ENCODE measurements around the gene BSND. TPM values are rescaled to one million over a fixed set of nuclear protein-coding genes. Genes with fewer than 3 reads are reported as not detected.

Gene BSND
- total RNA-seq, 1 experiment from 2014 or later, result not detected

DNA sequence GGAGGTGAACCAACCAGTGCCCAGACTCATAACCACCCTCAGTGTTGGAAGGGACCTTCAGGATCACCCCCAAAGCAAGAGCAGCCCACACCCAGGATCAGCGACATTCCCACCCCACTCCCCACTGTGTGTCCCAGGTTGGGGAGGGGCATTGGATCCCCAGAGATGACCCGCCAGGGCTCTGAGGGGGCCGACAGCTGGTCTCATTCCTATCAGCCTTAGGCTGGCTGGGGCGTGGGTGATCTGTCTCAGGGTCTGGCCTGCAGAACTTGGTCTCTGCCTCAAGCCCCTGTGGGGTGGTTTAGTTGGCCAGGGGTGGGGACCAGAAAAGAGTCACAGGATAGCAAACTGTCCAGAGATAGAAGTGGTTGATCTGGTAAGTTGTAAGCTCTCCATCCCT lies 7.8 kb upstream of the BSND start:
- DNase-seq (ENCODE audit: low read depth), result no peak

DNA sequence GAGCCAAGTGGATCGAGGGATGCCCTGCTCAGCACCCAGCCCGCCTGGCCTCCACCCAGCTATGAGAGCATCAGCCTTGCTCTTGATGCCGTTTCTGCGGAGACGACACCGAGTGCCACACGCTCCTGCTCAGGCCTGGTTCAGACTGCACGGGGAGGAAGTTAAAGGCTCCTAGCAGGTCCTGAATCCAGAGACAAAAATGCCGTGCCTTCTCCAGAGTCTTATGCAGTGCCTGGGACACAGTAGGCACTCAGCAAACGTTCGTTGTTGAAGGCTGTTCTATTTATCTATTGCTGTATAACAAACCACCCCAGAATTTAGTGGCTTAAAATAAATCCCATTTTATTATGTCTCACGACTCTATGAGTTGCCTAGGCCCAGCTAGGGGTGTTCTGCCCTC lies 6.8 kb upstream of the BSND start:
- DNase-seq (ENCODE audit: low read depth), result no peak

DNA sequence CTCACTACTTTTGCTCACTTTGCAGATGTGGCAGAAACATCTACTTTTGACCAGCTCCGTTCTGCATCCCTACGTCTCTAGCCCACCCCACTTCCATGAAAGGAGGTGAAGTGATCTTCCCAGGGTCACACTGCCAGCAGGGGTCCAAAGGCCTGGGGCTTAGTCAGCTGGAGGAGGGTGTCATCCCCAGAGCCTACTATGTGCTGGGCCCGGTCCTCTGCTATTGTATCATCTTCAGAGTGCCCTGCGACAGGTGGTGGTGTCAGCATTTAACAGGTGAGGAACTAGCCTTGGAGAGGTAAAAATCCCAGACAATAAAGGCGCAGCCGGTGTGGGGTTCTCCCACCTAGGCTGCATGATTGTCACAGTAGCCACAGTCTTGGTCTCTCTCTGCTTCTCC lies 5.6 kb upstream of the BSND start:
- no peak for DNase-seq (ENCODE audit: low read depth)

DNA sequence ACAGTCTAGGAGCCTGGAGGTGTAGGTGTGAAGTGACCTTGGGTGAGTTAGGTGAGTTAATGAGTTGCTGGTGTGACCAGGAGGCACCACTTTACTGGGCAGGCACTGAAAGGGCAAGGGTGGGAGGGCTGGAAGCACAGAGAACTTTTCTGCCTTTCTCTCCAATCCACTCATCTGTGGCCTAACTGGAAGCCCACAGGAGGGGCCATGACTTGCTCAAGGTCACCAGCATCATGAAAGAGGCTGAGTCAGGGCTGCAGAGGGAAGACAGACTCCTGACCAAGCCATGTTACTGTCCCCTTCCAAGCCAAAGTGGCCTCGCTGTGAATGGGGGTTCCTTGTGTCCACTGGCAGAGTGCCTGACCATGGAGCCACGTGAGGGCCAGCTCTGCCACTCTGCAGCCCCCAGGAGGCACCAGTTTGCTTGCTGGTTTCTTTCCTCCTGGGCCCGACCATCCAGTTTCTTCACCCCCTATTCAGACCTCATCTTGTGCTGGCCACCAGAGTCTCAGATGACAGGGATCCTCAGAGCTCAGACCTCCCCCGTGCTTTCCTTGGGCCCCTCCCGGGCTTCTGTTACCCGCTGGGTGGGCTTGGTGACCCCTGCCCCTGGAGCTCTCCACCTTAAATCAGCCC lies 4.3 kb upstream of the BSND start:
- DNase-seq (ENCODE audit: low read depth), result no peak

GRCh38 chr1:54995013-54995760 lies 3.5 kb upstream of the BSND start:
- no peak for DNase-seq (ENCODE audit: low read depth)

- DNase-seq (ENCODE audit: low read depth), result no peak
Measured at GRCh38 chr1:54995835-54996234, 2.9 kb upstream of the BSND start.

DNA sequence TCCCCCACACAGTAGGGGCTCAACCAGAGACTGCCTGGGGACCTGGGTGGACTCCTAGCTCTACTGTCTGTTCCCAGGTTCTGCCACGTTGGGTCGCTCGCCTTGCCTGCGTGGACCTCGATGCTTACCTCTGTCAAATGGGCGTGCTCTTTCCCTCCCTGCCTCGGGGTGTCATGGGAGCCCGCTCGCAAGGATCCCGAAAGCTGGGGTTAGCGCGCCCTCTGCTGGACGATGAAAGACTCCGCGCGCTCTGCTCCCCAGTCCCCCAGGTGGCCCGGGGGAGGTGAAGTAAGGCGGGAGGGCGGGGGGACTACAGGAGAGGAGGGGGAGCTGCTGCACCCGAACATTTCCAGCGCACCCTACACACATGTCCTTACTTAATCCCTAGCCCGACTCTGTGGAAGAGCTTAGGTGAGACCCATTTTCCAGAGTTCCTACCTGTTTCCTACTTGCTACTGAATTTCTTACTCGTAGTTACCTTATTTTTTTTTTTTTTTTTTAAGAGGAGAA lies 2.3 kb upstream of the BSND start:
- peak; percentile 55 for DNase-seq (ENCODE audit: low read depth)

DNA sequence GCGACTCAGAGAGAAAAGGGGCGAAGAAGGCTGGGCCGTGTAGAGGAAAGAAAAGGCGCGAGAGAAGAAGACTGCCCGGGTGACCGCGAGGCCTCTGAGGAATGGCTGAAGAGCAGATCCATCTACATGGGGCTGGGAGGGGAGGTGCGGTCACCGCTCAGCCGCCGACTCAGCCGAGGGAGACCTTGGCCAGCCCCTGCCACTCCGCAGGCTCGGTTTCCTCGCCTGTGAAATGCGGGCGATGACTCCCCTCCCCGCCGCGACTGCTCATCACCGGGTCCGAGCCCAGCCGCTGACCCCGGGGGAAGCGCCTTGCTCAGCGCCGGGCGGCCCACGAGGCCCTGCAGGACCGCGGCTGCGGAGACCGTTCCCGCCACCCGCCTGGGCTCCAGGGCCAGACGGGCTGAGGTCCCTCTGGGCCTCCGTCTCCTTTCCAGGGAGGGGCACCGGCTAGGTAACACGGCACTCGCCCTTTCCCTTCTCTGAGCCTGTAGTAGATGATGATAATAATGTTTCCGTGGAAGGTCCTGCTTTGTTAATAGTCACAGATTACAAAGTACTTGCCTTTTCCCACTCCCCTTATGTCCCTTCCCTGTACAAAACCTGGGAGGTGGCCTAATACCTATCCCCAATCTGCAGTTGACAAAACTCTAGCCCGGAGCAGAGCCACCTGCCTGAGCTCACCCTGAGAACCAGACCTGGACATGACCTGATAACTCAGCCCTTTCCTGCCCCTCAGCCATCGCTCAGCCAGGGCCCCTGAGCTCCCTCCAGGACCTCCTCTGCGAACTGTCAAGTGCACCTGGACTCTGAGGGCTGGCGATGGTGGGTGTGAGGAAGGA lies 1.6 kb upstream of the BSND start:
- no peak for DNase-seq (ENCODE audit: low read depth)

- no peak for DNase-seq (ENCODE audit: low read depth)
Measured at GRCh38 chr1:54997711-54997986, 1.1 kb upstream of the BSND start.

- DNase-seq (ENCODE audit: low read depth), result no peak
Measured at GRCh38 chr1:54998100-54998499, 633 bp upstream of the BSND start.

DNA sequence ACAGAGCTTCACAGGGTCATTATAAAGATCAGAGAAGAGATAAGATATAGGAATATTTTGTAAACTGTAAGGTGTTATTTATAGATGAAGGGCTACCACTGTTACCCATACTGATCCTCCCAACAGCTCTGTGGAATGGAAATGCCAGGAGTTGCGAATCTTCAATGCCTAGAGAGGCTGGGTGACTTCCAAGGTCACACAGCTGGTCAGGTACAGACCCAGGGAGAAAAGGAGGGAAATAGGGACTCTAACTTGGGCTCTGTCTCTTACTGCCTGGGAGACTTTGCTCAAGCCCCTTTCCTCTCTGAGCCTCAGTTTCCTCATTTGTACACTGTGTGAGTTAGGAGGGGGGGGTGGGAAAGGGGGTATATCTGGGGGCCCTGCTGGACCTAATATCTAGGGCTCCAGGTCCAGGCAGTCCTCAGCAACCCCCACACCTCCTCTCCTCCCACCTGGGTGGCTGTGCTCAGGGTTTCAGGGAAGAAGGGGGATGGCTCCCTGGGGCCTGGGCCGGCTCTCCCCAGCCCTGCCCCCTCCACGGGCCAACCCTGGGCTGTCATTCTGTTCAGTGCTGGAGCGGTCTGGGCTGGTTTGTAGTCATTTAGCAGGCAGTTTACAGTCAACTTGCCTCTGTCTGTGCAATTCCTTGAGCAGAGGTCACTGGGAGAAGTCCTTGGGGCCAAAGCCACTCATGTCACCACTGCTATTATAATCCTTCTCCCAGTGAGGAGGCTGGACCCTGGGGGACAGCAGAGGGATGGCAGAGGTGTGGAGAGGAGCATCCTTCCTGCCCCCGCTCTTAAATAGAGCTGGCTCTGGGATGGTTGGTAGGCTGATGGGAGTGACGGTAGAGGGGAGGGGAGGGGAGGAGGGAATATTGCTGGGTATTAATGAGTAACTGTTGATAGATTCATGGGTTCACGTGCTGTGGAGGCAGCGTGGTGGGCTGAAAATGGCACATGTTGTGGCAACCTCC lies 1.7 kb downstream of the BSND start:
- no peak for DNase-seq (ENCODE audit: low read depth)

DNA sequence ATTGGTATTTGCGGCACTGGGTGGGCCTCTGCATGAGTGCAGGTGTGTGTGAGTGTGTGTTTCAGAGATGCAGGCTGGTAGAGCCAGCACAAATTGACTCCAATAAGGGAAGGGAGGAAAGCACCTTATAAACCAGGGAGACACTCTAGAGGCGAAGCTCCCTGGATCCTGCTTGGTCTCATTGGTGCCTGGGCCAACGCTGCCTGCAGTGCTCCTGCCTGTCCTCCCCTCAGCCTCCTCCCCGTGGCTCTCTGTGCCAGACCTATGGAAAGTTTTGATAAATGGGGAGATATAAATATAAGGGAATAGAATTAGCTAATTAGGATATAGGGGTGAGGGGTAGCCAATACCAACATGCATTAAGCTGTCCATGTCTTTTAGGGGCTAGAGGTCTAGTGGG lies 2.6 kb downstream of the BSND start:
- no peak for DNase-seq (ENCODE audit: low read depth)

GRCh38 chr1:55002686-55003085 lies 4.0 kb downstream of the BSND start:
- DNase-seq (ENCODE audit: low read depth), result no peak

- DNase-seq (ENCODE audit: low read depth), result no peak
Measured at GRCh38 chr1:55005351-55006140, 6.8 kb downstream of the BSND start.

- DNase-seq (ENCODE audit: low read depth), result no peak
Measured at GRCh38 chr1:55006931-55007330, 8.2 kb downstream of the BSND start.

DNA sequence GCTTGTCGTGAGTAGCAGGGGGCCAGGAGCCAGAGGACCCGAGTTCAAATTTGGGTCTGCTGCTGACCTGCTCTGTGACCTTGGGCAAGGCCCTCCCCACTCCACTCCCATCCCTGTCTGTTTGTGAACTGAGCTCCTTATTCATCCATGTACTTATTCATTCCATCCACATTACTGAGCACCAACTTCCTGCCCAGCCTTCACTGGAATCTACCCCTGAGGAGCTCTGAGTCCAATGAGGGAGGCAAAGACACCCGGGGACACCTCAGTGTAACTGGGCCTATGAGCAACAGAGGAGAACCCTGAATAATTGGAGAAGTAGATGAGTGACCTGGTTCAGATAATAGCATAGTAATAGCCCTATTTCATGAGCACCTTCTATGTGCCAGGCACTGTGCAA lies 8.9 kb downstream of the BSND start:
- DNase-seq (ENCODE audit: low read depth), result peak; percentile 78

- DNase-seq (ENCODE audit: low read depth), result no peak
Measured at GRCh38 chr1:55010194-55010886, 11.6 kb downstream of the BSND start.

DNA sequence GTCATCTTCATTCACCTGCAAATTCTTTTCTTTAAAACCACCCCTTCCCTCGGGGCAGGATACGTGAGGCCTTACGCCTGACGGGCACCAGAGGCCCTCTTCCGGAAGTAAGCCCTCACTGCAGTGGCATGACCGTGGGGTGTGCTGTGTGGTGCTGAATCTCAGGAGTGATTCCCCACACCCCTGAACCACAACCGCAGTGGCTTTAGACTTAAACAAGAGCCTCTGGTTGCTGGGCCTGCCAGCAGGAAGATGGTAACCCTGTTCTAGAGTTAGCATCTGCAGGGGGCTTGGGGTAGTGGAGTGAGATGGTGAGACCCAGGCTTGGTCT lies 12.1 kb downstream of the BSND start:
- no peak for DNase-seq (ENCODE audit: low read depth)

DNA sequence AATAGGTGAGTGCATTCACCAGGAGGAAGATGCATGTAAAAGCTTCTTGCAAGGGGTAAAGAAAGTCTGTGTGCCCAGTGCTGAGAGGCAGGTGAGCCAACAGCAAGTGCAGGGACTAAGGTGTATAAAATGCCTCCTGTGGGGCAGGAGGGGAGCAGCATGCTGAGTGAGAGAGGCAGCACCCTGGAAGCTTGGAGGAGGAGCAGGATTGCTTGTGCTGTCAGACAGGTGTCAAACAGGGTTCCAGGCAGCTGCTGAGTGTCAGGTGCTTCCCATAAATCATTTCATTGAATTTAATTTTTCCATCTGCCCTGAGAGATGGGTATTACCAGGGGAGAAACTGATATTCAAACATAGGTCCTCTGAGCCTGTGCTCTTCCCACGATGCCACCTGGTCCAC lies 13.9 kb downstream of the BSND start:
- DNase-seq (ENCODE audit: low read depth), result no peak

DNA sequence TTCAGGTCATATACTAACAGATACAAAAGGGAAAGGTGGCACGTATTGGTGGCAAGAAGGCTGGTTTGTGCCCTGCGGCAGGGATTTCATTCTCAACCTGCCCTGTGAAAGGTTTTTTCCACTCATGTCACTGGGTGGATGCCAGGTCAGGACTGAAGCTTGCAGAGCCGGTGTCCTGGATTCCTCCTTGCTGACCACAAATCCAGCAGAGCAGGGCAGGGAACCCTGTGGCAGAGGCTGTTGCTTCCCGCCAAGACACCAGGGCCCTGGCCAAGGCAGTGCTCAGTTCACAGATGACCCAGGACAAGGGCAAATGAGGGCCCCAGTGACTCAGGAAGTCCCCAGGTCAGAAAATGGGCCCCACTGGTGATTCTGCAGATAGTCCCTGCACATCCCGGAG lies 16.4 kb downstream of the BSND start:
- DNase-seq (ENCODE audit: low read depth), result no peak
